Central memory CD8-positive, alpha-beta T cell (primary cell): Measurements from ENCODE around the gene ESYT2.

Source experiments
- ATAC-seq: fragments of 150-1000 bp; cut with Tn5 transposase; replicated peaks from 2 replicates; pipeline ENCODE4 v1.10.0; 2022; ENCODE audit warnings: mild to moderate bottlenecking, moderate FRiP score, moderate number of reproducible peaks; ENCODE audit not compliant: poor library complexity, severe bottlenecking; ENCODE audit errors: extremely low read depth
- DNase-seq, 2 donors: peaks; one replicate each; pipeline ENCODE4 v3.0.0; 2021; ENCODE audit warnings: low spot score in 2 of 2
- H3K27ac Mint-ChIP-seq: one replicate; pipeline ENCODE4 v1.8.0; 2022; ENCODE audit warnings: low read depth, mild to moderate bottlenecking, moderate library complexity, mixed read lengths
- H3K27me3 Mint-ChIP-seq: one replicate; pipeline ENCODE4 v1.8.0; 2022; ENCODE audit warnings: mixed read lengths
- H3K36me3 Mint-ChIP-seq: one replicate; pipeline ENCODE4 v1.8.0; 2022; ENCODE audit warnings: mild to moderate bottlenecking, moderate library complexity, mixed read lengths; ENCODE audit not compliant: insufficient read depth
- H3K4me1 Mint-ChIP-seq: one replicate; pipeline ENCODE4 v1.8.0; 2022; ENCODE audit warnings: mixed read lengths
- H3K4me3 Mint-ChIP-seq: one replicate; pipeline ENCODE4 v1.8.0; 2022; ENCODE audit warnings: mild to moderate bottlenecking, moderate library complexity, mixed read lengths
- H3K9me3 Mint-ChIP-seq: one replicate; pipeline ENCODE4 v1.8.0; 2022; ENCODE audit warnings: mixed read lengths

Gene ESYT2

GRCh38 chr7:158802535-158803366, 26.6 kb downstream of the ESYT2 start:
- ATAC-seq (no peak), DNase-seq (no peak)
- Mint-ChIP-seq H3K36me3 (peaks cover 45% of the 10 kb centered on the region), H3K9me3 (peaks cover 6% of the 10 kb centered on the region), H3K4me1 (peaks cover 18% of the 10 kb centered on the region), H3K4me3 (peak overlapping the region; percentile 27), H3K27me3 (no peaks in the 10 kb centered on the region), H3K27ac (peak overlapping the region; percentile 87)

- no peak for DNase-seq
- Mint-ChIP-seq H3K4me3 (no peak overlapping the region), H3K27me3 (no peaks in the 10 kb centered on the region), H3K4me1 (peaks cover 5% of the 10 kb centered on the region), H3K9me3 (no peaks in the 10 kb centered on the region), H3K27ac (no peak overlapping the region), H3K36me3 (peaks cover 49% of the 10 kb centered on the region)
- ATAC-seq, result no peak
Observed at GRCh38 chr7:158798741-158799140, 30.6 kb downstream of the ESYT2 start.

GRCh38 chr7:158796667-158797066, 32.6 kb downstream of the ESYT2 start:
- no peak for ATAC-seq
- Mint-ChIP-seq H3K9me3 (no peaks in the 10 kb centered on the region), H3K4me1 (peaks cover 5% of the 10 kb centered on the region), H3K27ac (peak overlapping the region; percentile 17), H3K36me3 (peaks cover 62% of the 10 kb centered on the region), H3K4me3 (no peak overlapping the region), H3K27me3 (no peaks in the 10 kb centered on the region)
- no peak for DNase-seq

DNA sequence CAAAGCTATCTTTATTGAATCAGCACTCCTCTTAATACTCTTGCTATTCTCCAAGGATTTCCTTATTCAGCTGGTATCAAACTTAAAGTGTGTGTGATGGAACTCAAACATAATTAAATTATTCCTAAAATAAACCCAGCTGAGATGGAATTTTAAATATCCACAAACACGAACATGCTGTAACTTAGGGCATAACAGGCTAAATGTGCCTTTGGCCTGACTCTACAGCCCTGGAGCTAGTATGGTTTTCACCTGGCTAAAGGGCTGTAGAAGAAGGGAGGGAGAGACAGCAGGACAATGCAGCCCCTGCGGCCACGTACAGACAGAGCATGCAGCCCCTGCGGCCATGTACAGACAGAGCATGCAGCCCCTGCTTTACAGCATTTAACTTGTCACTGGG, 34.0 kb downstream of the ESYT2 start:
- no peak for DNase-seq
- Mint-ChIP-seq H3K4me3 (no peak overlapping the region), H3K36me3 (peaks cover 67% of the 10 kb centered on the region), H3K27me3 (no peaks in the 10 kb centered on the region), H3K27ac (no peak overlapping the region), H3K9me3 (no peaks in the 10 kb centered on the region), H3K4me1 (peaks cover 11% of the 10 kb centered on the region)
- no peak for ATAC-seq

DNA sequence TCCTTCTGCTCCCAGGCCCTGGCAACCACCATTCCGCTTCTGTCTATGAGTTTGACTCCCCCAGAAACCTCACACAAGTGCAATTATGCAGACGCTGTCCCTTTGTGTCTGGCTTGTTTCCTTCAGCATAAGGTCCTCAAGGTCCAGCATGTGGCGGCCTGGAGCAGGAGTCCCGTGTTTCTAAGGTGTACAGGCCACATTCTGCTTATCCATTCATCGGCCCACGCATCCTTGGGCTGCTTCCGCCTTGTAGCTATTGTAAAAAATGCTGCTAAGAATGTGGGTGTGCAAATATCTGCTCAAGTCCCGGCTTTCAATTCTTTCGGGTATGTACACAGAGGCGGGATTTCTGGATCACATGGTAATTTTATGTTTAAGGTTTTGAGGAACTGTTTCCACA, 38.2 kb downstream of the ESYT2 start:
- H3K9me3 Mint-ChIP-seq, result no peaks in the 10 kb centered on the region
- H3K4me1 Mint-ChIP-seq, result peaks cover 5% of the 10 kb centered on the region
- H3K36me3 Mint-ChIP-seq, result peaks cover 64% of the 10 kb centered on the region
- no peaks in the 10 kb centered on the region for H3K27me3 Mint-ChIP-seq
- no peak overlapping the region for H3K4me3 Mint-ChIP-seq
- no peak for ATAC-seq
- no peak for DNase-seq
- peak overlapping the region; percentile 27 for H3K27ac Mint-ChIP-seq

DNA sequence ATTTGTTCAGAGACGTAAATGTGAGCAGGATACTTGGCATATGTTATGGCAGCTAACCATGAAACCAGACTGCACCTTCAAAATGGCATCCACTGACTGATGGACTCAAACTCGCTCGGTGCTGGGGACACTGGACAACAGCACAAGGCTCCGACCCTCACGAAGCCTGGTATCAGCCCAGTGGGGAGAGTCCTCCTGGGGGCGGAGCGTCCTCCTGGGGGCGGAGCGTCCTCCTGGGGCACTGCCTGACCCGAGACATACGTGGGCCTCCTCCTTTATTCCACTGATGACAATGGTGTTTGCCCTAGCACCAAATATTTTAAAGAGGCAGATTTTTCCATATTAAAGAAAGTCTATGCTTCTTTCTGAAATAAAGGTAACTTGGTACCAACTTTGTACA, 39.5 kb downstream of the ESYT2 start:
- ATAC-seq (no peak), DNase-seq (no peak)
- Mint-ChIP-seq H3K9me3 (no peaks in the 10 kb centered on the region), H3K4me3 (no peak overlapping the region), H3K27me3 (no peaks in the 10 kb centered on the region), H3K4me1 (peaks cover 5% of the 10 kb centered on the region), H3K27ac (peak overlapping the region; percentile 27), H3K36me3 (peaks cover 59% of the 10 kb centered on the region)

DNA sequence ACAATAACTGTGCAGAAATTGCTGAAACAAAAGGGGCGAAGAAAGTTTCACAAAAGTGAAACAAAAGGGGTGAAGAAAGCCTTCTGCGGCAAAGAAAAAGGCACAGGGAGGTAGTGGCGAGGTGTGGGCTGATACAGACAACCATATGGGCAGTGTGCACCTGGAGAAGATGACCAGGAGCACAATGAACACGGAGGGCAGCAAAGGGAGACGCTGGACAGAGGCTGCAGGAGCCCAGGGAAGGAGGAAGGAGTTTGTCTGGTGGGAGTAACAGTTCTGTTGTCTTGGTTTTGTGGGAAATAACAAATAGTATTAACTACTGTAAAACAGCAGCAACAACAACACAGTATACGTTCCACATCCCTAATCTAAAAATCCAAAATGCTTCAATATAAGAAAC, 42.4 kb downstream of the ESYT2 start:
- H3K27ac Mint-ChIP-seq, result no peak overlapping the region
- DNase-seq (no peak), ATAC-seq (no peak)
- no peaks in the 10 kb centered on the region for H3K27me3 Mint-ChIP-seq
- H3K36me3 Mint-ChIP-seq, result peaks cover 38% of the 10 kb centered on the region
- H3K9me3 Mint-ChIP-seq, result no peaks in the 10 kb centered on the region
- H3K4me1 Mint-ChIP-seq, result peaks cover 5% of the 10 kb centered on the region
- H3K4me3 Mint-ChIP-seq, result no peak overlapping the region

DNA sequence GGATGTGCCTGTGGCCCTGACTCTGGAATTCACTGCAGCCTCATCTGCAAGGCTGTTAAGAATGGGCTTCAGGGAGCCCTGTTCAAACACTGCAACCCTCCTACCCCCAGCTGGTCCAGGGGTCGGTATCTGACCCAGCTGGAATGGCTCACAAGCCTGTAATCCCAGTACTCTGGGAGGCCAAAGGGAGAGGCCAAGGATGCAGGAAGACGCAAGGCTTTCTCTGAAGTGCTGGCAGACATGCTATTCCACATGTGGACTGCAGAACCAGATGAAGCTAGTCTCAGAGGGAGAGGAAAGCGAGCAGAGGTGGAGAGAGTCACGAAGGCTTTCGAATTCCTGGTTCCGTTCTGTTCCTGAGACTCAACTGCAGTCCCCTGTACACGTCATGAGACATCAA, 45.0 kb downstream of the ESYT2 start:
- Mint-ChIP-seq H3K9me3 (no peaks in the 10 kb centered on the region), H3K36me3 (peaks cover 21% of the 10 kb centered on the region), H3K27ac (no peak overlapping the region), H3K4me3 (no peak overlapping the region), H3K4me1 (peaks cover under 1% of the 10 kb centered on the region), H3K27me3 (no peaks in the 10 kb centered on the region)
- no peak for ATAC-seq
- DNase-seq, result no peak

DNA sequence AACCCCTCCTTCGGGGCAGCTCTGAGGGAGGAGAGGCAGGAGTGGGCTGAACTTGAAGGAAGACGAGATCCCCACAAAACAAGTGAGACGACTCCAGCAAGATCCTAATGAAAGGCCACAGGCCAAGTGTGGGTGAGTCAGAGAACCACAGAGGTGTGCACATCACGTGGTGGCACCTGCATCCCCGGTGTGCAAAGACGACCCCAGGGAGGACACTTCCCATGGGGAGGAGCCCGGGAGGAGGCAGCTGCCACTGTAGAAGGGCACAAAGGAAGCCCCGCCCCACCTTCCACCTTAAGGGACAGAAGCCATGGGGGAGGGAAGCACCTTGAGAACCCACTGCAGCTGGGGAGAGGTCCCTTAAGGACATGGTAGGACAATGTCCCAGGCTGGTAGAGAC, 45.7 kb downstream of the ESYT2 start:
- Mint-ChIP-seq H3K27me3 (no peaks in the 10 kb centered on the region), H3K36me3 (peaks cover 23% of the 10 kb centered on the region), H3K4me1 (peaks cover 7% of the 10 kb centered on the region), H3K27ac (no peak overlapping the region), H3K4me3 (no peak overlapping the region), H3K9me3 (no peaks in the 10 kb centered on the region)
- DNase-seq (no peak), ATAC-seq (peak; percentile 16)

- Mint-ChIP-seq H3K9me3 (no peaks in the 10 kb centered on the region), H3K36me3 (peaks cover 18% of the 10 kb centered on the region), H3K27me3 (no peaks in the 10 kb centered on the region), H3K27ac (no peak overlapping the region), H3K4me1 (peaks cover 8% of the 10 kb centered on the region), H3K4me3 (no peak overlapping the region)
- DNase-seq (no peak), ATAC-seq (no peak)
Observed at GRCh38 chr7:158782761-158783401, 46.4 kb downstream of the ESYT2 start.

GRCh38 chr7:158781974-158782664, 47.2 kb downstream of the ESYT2 start:
- DNase-seq (no peak), ATAC-seq (no peak)
- H3K4me1 Mint-ChIP-seq, result peaks cover 15% of the 10 kb centered on the region
- no peaks in the 10 kb centered on the region for H3K9me3 Mint-ChIP-seq
- no peaks in the 10 kb centered on the region for H3K27me3 Mint-ChIP-seq
- H3K27ac Mint-ChIP-seq, result no peak overlapping the region
- H3K4me3 Mint-ChIP-seq, result no peak overlapping the region
- H3K36me3 Mint-ChIP-seq, result peaks cover 19% of the 10 kb centered on the region

DNA sequence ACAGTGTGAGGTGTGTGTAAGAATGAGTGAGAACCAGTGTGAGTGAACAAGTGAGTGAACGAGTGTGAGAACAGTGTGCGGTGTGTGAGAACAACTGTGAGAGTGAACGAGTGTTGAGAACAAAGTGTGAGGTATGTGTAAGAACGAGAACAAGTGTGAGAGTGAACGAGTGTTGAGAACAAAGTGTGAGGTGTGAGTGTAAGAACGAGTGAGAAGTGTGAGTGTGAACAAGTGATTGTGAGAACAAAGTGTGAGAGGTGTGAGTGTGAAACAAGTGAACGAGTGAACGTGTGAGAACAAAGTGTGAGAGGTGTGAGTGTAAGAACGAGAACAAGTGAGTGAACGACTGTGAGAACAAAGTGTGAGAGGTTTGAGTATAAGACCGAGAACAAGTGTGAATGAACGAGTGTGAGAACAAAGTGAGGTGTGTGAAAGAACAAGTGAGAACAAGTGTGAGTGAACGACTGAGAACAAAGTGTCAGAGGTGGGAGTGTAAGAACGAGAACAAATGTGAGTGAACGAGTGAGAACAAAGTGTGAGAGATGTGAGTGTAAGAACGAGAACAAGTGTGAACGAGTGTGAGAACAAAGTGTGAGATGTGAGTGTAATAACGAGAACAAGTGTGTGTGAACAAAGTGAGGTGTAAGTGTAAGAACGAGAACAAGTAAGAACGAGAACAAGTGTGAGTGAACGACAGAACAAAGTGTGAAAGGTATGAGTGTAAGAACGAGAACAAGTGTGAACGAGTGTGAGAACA, 47.9 kb downstream of the ESYT2 start:
- Mint-ChIP-seq H3K27ac (no peak overlapping the region), H3K4me3 (no peak overlapping the region), H3K9me3 (no peaks in the 10 kb centered on the region), H3K4me1 (peaks cover 18% of the 10 kb centered on the region), H3K36me3 (peaks cover 18% of the 10 kb centered on the region), H3K27me3 (no peaks in the 10 kb centered on the region)
- ATAC-seq, result no peak
- no peak for DNase-seq
